Spleen (tissue), 7 donors: ENCODE measurements around the gene PDCL3.

Experiments used
- CTCF ChIP-seq, 11 experiments: fragments of 200-600 bp in 7 of 11; fragments of 450-650 bp in 4 of 11; sonication (generic) in 4 of 11; IDR thresholded peaks in 8 of 11; conservative IDR thresholded peaks in 3 of 11; 1 replicate in 7 of 11; 2 replicates in 4 of 11; pipeline versions ENCODE4 v1.4.0 to v1.8.0; 2016 to 2021; ENCODE audit warnings: antibody characterized with exemption in 11 of 11, inconsistent platforms in 4 of 11, mild to moderate bottlenecking in 1 of 11
- POLR2A ChIP-seq, 3 donors: fragments of 450-650 bp; IDR thresholded peaks; one replicate each; pipeline ENCODE4 v1.5.1; 2017; ENCODE audit warnings: antibody characterized with exemption in 3 of 3, mild to moderate bottlenecking in 1 of 3
- donor health status: DM: no; HTN: no; CAD: no; lungs with moderate emphysema.
- donor health status: DM: no; HTN: no; CAD: no.
- donor health status: DM: no; HTN: no; CAD: no.

DNA sequence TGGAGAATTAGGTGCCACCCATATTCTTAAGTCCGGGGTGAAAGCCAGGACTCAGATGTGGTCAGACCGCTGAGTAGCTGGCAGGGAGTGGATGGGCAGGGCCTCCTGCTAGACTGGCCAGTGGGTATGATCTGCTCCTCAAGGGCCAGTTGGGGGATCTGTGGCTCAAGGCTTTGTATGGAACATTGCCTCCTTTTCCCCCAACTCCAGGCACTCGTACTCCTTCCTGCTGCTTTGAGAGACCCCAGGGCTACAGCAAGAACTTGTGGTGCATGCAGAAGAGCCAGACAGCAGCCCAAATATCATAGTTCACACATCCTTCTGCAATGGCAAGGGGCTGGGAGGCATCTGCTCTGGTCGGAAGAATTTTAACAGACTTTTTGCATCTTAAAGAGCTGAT is 61.7 kb downstream of the PDCL3 start:
- TF ChIP-seq CTCF (IDR thresholded peaks at IDR 0.05 in 8 of 11, conservative IDR thresholded peaks at IDR 0.05 in 3 of 11) (no peak), POLR2A (IDR thresholded peaks at IDR 0.05) (no peak)
